Liver (tissue), 9 donors: ENCODE data around the gene SURF2. TPM values are rescaled to one million over a fixed set of nuclear protein-coding genes. Genes with fewer than 3 reads are reported as not detected.

Source experiments
- DNase-seq: peaks from one replicate; pipeline ENCODE4 v3.0.0-alpha.2; 2017; ENCODE audit warnings: low spot score
- H3K27ac ChIP-seq, 2 donors: one replicate each; pipeline ENCODE4 v1.7.0; 2013; ENCODE audit warnings: inconsistent platforms in 2 of 2, low read length in 2 of 2, control low read depth in 1 of 2, low read depth in 1 of 2, mild to moderate bottlenecking in 1 of 2
- H3K27me3 ChIP-seq, 4 donors: one replicate each; pipeline versions ENCODE4 v1.6.1 to v1.7.0; 2013; ENCODE audit warnings: low read length in 3 of 4, inconsistent platforms in 1 of 4, mild to moderate bottlenecking in 1 of 4, moderate library complexity in 1 of 4; ENCODE audit not compliant: control insufficient read depth in 4 of 4, insufficient read depth in 4 of 4
- H3K36me3 ChIP-seq, 4 donors: one replicate each; pipeline versions ENCODE4 v1.6.1 to v1.7.0; 2013; ENCODE audit warnings: low read length in 3 of 4, mild to moderate bottlenecking in 3 of 4, low read depth in 1 of 4, moderate library complexity in 1 of 4; ENCODE audit not compliant: control insufficient read depth in 4 of 4, insufficient read depth in 3 of 4
- H3K4me1 ChIP-seq, 4 donors: one replicate each; pipeline versions ENCODE4 v1.6.1 to v1.7.0; 2013; ENCODE audit warnings: low read length in 3 of 4, mild to moderate bottlenecking in 3 of 4, moderate library complexity in 1 of 4; ENCODE audit not compliant: control insufficient read depth in 4 of 4, insufficient read depth in 4 of 4
- H3K4me3 ChIP-seq, 3 donors: one replicate each; pipeline versions ENCODE4 v1.6.1 to v1.7.0; 2013; ENCODE audit warnings: low read length in 3 of 3, control low read depth in 1 of 3, low read depth in 1 of 3, mild to moderate bottlenecking in 1 of 3
- H3K9ac ChIP-seq, 2 donors: one replicate each; pipeline ENCODE4 v1.7.0; 2013; ENCODE audit warnings: low read length in 2 of 2, mild to moderate bottlenecking in 2 of 2, moderate library complexity in 2 of 2, control low read depth in 1 of 2, low read depth in 1 of 2
- H3K9me3 ChIP-seq, 4 donors: one replicate each; pipeline versions ENCODE4 v1.6.1 to v1.7.0; 2013; ENCODE audit warnings: low read length in 3 of 4; ENCODE audit not compliant: control insufficient read depth in 4 of 4
- ATF3 ChIP-seq: IDR thresholded peaks from 2 replicates; pipeline ENCODE4 v1.6.1; 2016; ENCODE audit warnings: antibody characterized with exemption
- EGR1 ChIP-seq, 2 donors: IDR thresholded peaks; 2 replicates each; pipeline ENCODE4 v1.6.1; 2016 to 2018; ENCODE audit warnings: antibody characterized with exemption in 2 of 2, low read depth in 2 of 2
- FOXA2 ChIP-seq: IDR thresholded peaks from 2 replicates; pipeline ENCODE4 v1.6.1; 2016; ENCODE audit warnings: antibody characterized with exemption
- HNF4G ChIP-seq: IDR thresholded peaks from 2 replicates; pipeline ENCODE4 v1.6.1; 2016; ENCODE audit warnings: antibody characterized with exemption
- JUND ChIP-seq, 2 donors: IDR thresholded peaks; 2 replicates each; pipeline ENCODE4 v1.6.1; 2016; ENCODE audit warnings: antibody characterized with exemption in 2 of 2
- RAD21 ChIP-seq, 2 donors: IDR thresholded peaks; 2 replicates each; pipeline ENCODE4 v1.6.1; 2016; ENCODE audit warnings: antibody characterized with exemption in 2 of 2, mild to moderate bottlenecking in 2 of 2
- REST ChIP-seq: IDR thresholded peaks from 2 replicates; pipeline ENCODE4 v1.6.1; 2016; ENCODE audit warnings: antibody characterized with exemption, mild to moderate bottlenecking
- RXRA ChIP-seq, 2 donors: IDR thresholded peaks; 2 replicates each; pipeline ENCODE4 v1.6.1; 2017 to 2018; ENCODE audit warnings: antibody characterized with exemption in 2 of 2, mild to moderate bottlenecking in 1 of 2
- WGBS: extraction: QIAGEN DNeasy Blood & Tissue Kit; methylation state at CpG from one replicate; pipeline ENCODE4 v1.1.7; 2013; 5-methylcytosine and 5-hydroxymethylcytosine counted together
- polyA plus RNA-seq, 2 donors: library from polyadenylated mRNA; stranded (reverse) in 1 of 2; unstranded in 1 of 2; fragments of 200-250 nt in 1 of 2; fragments of >200 nt in 1 of 2; fragmentation: Nextera tagmentation in 1 of 2; extraction: Ambion mirVana in 1 of 2; gene quantifications; one replicate each; pipeline versions ENCODE4 v1.2.1 to v1.2.3, GENCODE V29; 2013 to 2015
- total RNA-seq, 2 donors: library from RNA; depleted of rRNA; stranded (reverse); fragments of >200 nt; gene quantifications; one replicate each; pipeline ENCODE4 v1.2.3, GENCODE V29; 2014
- donor health status: healthy.
- donor health status: healthy.
- donor health status: healthy.
- donor health status: healthy.
- donor health status: healthy.

SURF2 gene
- total and polyA plus RNA-seq, 4 donors, result 6.0 to 15.8 (median 13.7) TPM

GRCh38 chr9:133354766-133355165 lies 1.6 kb upstream of the SURF2 start:
- Histone ChIP-seq H3K27ac (no peak overlapping the region), H3K36me3 (peaks cover 6 to 39% (median 24%) of the 10 kb centered on the region in 4 donors), H3K4me1 (peaks cover 9 to 39% (median 26%) of the 10 kb centered on the region in 4 donors), H3K27me3 (no peaks in the 10 kb centered on the region), H3K4me3 (no peak overlapping the region), H3K9ac (no peak overlapping the region), H3K9me3 (no peaks in the 10 kb centered on the region)
- 65% methylated on average over 7 of the region's 7 CpGs for WGBS
- DNase-seq, result no peak
- TF ChIP-seq ATF3 (no peak), RXRA (IDR thresholded peaks at IDR 0.05) (peak in 1 of 2 donors; percentile 32)

GRCh38 chr9:133355881-133356357 lies 431 bp upstream of the SURF2 start:
- peaks cover 9 to 44% (median 26%) of the 10 kb centered on the region in 4 donors for H3K4me1 ChIP-seq
- DNase-seq, result no peak

GRCh38 chr9:133357656-133358055 lies 1.3 kb downstream of the SURF2 start:
- peaks cover 9 to 54% (median 32%) of the 10 kb centered on the region in 4 donors for H3K4me1 ChIP-seq
- TF ChIP-seq RXRA (IDR thresholded peaks at IDR 0.05) (no peak), REST (no peak)
- H3K36me3 ChIP-seq, result peaks cover 8 to 37% (median 23%) of the 10 kb centered on the region in 4 donors
- 85% methylated on average over 14 of the region's 14 CpGs for WGBS
- no peak for DNase-seq
- no peaks in the 10 kb centered on the region for H3K9me3 ChIP-seq
- H3K27ac ChIP-seq, result no peak overlapping the region
- H3K27me3 ChIP-seq, result no peaks in the 10 kb centered on the region
- H3K4me3 ChIP-seq, result no peak overlapping the region
- H3K9ac ChIP-seq, result no peak overlapping the region

More at GRCh38 chr9:133355881-133356357, 431 bp upstream of the SURF2 start:
- under 1% methylated on average over 31 of the region's 31 CpGs for WGBS
- Histone ChIP-seq H3K27ac (no peak overlapping the region), H3K4me3 (peak overlapping the region; percentile 68 to 96 (median 87)), H3K27me3 (no peaks in the 10 kb centered on the region), H3K9me3 (no peaks in the 10 kb centered on the region), H3K9ac (peak overlapping the region; percentile 67 to 70), H3K36me3 (peaks cover 4 to 37% (median 22%) of the 10 kb centered on the region in 4 donors)
- TF ChIP-seq JUND (IDR thresholded peaks at IDR 0.05), result no peak
- no peak for TF ChIP-seq EGR1 (IDR thresholded peaks at IDR 0.05; ENCODE audit: low read depth in 2 of 2)
- no peak for TF ChIP-seq REST
- TF ChIP-seq RAD21 (IDR thresholded peaks at IDR 0.05), result no peak
- no peak for TF ChIP-seq HNF4G
- no peak for TF ChIP-seq FOXA2
